GM12878 (cell line): ENCODE measurements around the gene CCDC88C. TPM values are rescaled to one million over a fixed set of nuclear protein-coding genes. Genes with fewer than 3 reads are reported as not detected.
A peak's percentile ranks its signal among the peaks of the same experiment; 100 is the strongest.

Source experiments
- BACH1 ChIP-seq: fragments of 450-650 bp; IDR thresholded peaks from 2 replicates; pipeline ENCODE4 v1.6.1; 2017; ENCODE audit warnings: mild to moderate bottlenecking, borderline replicate concordance
- BCL11A ChIP-seq: IDR thresholded peaks from 2 replicates; pipeline ENCODE4 v1.6.1; 2011; ENCODE audit warnings: low read depth, low read length
- E4F1 ChIP-seq: fragments of 450-650 bp; IDR thresholded peaks from 2 replicates; pipeline ENCODE4 v1.6.1; 2018; ENCODE audit warnings: borderline replicate concordance, mild to moderate bottlenecking; ENCODE audit not compliant: partially characterized antibody
- EZH2 ChIP-seq: IDR thresholded peaks from 2 replicates; pipeline ENCODE4 v1.6.1; 2012; ENCODE audit warnings: low read depth, mild to moderate bottlenecking, control low read depth, inconsistent platforms, low read length, borderline replicate concordance; ENCODE audit not compliant: control insufficient read depth
- GABPA ChIP-seq: IDR thresholded peaks from 2 replicates; pipeline ENCODE4 v1.6.1; 2014; ENCODE audit warnings: antibody characterized with exemption, low read depth, mild to moderate bottlenecking, inconsistent platforms
- LARP7 ChIP-seq: fragments of 450-650 bp; IDR thresholded peaks from 2 replicates; pipeline ENCODE4 v1.6.1; 2017; ENCODE audit warnings: mild to moderate bottlenecking
- MTA2 ChIP-seq: fragments of 450-650 bp; IDR thresholded peaks from 2 replicates; pipeline ENCODE4 v1.6.1; 2016; ENCODE audit warnings: low read depth, mild to moderate bottlenecking, moderate library complexity
- NR2F1 ChIP-seq: fragments of 450-650 bp; conservative IDR thresholded peaks from 2 replicates; pipeline ENCODE4 v1.6.1; 2017; ENCODE audit warnings: mild to moderate bottlenecking
- NRF1 ChIP-seq: conservative IDR thresholded peaks from 2 replicates; pipeline ENCODE4 v1.6.1; 2011; ENCODE audit warnings: mild to moderate bottlenecking, low read depth, low read length, improper control_type of control experiment
- PAX8 ChIP-seq: fragments of 450-650 bp; IDR thresholded peaks from 2 replicates; pipeline ENCODE4 v1.6.1; 2017; ENCODE audit warnings: mild to moderate bottlenecking, moderate library complexity
- POU2F2 ChIP-seq: IDR thresholded peaks from 3 replicates; pipeline ENCODE4 v1.6.1; 2011; ENCODE audit warnings: low read depth, mild to moderate bottlenecking, low read length, borderline replicate concordance
- RB1 ChIP-seq: fragments of 450-650 bp; formaldehyde crosslinking; IDR thresholded peaks from 2 replicates; pipeline ENCODE4 v1.6.1; 2017; ENCODE audit warnings: mild to moderate bottlenecking, borderline replicate concordance
- RELA ChIP-seq: fragments of 450-650 bp; IDR thresholded peaks from 2 replicates; pipeline ENCODE4 v1.8.0; 2014; ENCODE audit warnings: borderline replicate concordance; ENCODE audit not compliant: partially characterized antibody
- SP1 ChIP-seq: IDR thresholded peaks from one replicate; pipeline ENCODE4 v1.6.1; 2011; ENCODE audit warnings: low read depth, low read length
- SUPT20H ChIP-seq: IDR thresholded peaks from 2 replicates; pipeline ENCODE4 v1.6.1; 2011; ENCODE audit warnings: low read depth, mild to moderate bottlenecking, low read length, moderate library complexity, borderline replicate concordance; ENCODE audit not compliant: control insufficient read depth
- ZNF622 ChIP-seq: fragments of 450-650 bp; IDR thresholded peaks from 2 replicates; pipeline ENCODE4 v1.6.1; 2017; ENCODE audit warnings: mild to moderate bottlenecking, inconsistent platforms
- ZZZ3 ChIP-seq: IDR thresholded peaks from 2 replicates; pipeline ENCODE4 v1.6.1; 2011; ENCODE audit warnings: low read depth; ENCODE audit not compliant: control insufficient read depth, insufficient read length
- polyA plus RNA-seq, 11 experiments: library from polyadenylated mRNA; depleted of rRNA in 4 of 11; unstranded in 6 of 11; stranded (reverse) in 5 of 11; fragments of >200 nt; fragmentation: Nextera tagmentation in 4 of 11; fragmentation: Illumina TruSeq in 1 of 11; extraction: Ambion mirVana in 4 of 11; extraction: Trizol in 1 of 11; gene quantifications; 1 replicate in 1 of 11; 2 replicates in 10 of 11; pipeline versions ENCODE4 v1.2.1 to v1.2.3, GENCODE V29; 2011 to 2016; ENCODE audit warnings: inconsistent platforms in 2 of 11, missing spikeins in 2 of 11, low read depth in 1 of 11
- total RNA-seq, 4 experiments: library from RNA; depleted of rRNA in 3 of 4; stranded (reverse); fragments of >200 nt in 3 of 4; fragmentation: Illumina TruSeq in 1 of 4; extraction: Trizol in 1 of 4; gene quantifications; 2 replicates each; pipeline versions ENCODE4 v1.2.1 to v1.2.3, GENCODE V29; 2013 to 2021
- TF ChIP-seq, protein P1 (sequence below): IDR thresholded peaks from 2 replicates; pipeline ENCODE4 v1.6.1; 2012; ENCODE audit warnings: improper control_type of control experiment, low read depth, low read length; ENCODE audit not compliant: insufficient replicate concordance
- TF ChIP-seq, protein P2 (sequence below): fragments of 450-650 bp; IDR thresholded peaks from 2 replicates; pipeline ENCODE4 v1.6.1; 2017; ENCODE audit warnings: borderline replicate concordance
- TF ChIP-seq, protein P3 (sequence below): fragments of 450-650 bp; IDR thresholded peaks from 2 replicates; pipeline ENCODE4 v1.6.1; 2016; ENCODE audit warnings: mild to moderate bottlenecking

Gene CCDC88C
- total and polyA plus RNA-seq, 10 of the 15 experiments (the other 5 are each of a cell fraction or from before 2014, with no cell fraction given): 4.0 to 79.6 (median 36.6) TPM

DNA sequence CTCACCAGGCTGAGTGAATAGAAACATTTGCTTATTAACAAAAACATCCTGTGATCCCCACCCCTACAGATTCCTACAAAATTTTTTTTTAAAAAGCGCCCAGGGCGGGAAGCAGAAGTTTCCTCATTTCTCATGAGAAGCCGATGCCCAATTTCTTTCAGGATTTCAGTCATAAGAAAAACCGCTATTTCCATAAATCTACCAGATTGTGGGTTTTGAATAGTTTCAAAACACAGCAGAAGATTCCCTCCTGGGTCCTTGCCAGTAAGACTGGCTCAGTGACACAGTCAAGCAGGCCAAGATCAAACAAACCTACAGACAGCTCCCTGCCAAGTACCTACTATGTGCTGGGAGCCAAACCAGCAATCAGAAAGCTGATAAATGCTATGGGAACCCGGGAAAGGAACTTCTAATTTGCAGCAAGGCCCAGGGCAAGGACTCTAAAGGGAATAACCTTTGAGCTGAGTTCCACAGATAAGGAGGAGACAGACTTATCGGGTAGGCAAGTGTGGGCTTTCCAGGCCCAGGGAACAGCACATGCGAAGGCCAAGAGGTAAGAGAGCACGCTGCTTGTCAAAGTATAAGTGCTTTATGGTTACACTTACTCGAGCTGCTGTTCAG lies 68.7 kb downstream of the CCDC88C start (continued):
- TF ChIP-seq ZNF622 (no peak), RELA (no peak), LARP7 (no peak), SUPT20H (no peak), BACH1 (no peak), SP1 (no peak), PAX8 (no peak), POU2F2 (peak; percentile 42; the same call in 1 of the 3 replicates), E4F1 (no peak), ZZZ3 (no peak), RB1 (no peak; the same call in 1 of the 2 replicates), EZH2 (no peak), BCL11A (no peak), NRF1 (no peak), GABPA (0 out of 2 replicates have a peak, but pooled peaks have one; percentile 9), MTA2 (no peak; the same call in 1 of the 2 replicates), NR2F1 (no peak; the same call in 1 of the 2 replicates)
- TF ChIP-seq, protein P1, sequence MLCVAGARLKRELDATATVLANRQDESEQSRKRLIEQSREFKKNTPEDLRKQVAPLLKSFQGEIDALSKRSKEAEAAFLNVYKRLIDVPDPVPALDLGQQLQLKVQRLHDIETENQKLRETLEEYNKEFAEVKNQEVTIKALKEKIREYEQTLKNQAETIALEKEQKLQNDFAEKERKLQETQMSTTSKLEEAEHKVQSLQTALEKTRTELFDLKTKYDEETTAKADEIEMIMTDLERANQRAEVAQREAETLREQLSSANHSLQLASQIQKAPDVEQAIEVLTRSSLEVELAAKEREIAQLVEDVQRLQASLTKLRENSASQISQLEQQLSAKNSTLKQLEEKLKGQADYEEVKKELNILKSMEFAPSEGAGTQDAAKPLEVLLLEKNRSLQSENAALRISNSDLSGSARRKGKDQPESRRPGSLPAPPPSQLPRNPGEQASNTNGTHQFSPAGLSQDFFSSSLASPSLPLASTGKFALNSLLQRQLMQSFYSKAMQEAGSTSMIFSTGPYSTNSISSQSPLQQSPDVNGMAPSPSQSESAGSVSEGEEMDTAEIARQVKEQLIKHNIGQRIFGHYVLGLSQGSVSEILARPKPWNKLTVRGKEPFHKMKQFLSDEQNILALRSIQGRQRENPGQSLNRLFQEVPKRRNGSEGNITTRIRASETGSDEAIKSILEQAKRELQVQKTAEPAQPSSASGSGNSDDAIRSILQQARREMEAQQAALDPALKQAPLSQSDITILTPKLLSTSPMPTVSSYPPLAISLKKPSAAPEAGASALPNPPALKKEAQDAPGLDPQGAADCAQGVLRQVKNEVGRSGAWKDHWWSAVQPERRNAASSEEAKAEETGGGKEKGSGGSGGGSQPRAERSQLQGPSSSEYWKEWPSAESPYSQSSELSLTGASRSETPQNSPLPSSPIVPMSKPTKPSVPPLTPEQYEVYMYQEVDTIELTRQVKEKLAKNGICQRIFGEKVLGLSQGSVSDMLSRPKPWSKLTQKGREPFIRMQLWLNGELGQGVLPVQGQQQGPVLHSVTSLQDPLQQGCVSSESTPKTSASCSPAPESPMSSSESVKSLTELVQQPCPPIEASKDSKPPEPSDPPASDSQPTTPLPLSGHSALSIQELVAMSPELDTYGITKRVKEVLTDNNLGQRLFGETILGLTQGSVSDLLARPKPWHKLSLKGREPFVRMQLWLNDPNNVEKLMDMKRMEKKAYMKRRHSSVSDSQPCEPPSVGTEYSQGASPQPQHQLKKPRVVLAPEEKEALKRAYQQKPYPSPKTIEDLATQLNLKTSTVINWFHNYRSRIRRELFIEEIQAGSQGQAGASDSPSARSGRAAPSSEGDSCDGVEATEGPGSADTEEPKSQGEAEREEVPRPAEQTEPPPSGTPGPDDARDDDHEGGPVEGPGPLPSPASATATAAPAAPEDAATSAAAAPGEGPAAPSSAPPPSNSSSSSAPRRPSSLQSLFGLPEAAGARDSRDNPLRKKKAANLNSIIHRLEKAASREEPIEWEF: peak; percentile 43
- TF ChIP-seq, protein P2, sequence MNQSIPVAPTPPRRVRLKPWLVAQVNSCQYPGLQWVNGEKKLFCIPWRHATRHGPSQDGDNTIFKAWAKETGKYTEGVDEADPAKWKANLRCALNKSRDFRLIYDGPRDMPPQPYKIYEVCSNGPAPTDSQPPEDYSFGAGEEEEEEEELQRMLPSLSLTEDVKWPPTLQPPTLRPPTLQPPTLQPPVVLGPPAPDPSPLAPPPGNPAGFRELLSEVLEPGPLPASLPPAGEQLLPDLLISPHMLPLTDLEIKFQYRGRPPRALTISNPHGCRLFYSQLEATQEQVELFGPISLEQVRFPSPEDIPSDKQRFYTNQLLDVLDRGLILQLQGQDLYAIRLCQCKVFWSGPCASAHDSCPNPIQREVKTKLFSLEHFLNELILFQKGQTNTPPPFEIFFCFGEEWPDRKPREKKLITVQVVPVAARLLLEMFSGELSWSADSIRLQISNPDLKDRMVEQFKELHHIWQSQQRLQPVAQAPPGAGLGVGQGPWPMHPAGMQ: no peak
- TF ChIP-seq, protein P3, sequence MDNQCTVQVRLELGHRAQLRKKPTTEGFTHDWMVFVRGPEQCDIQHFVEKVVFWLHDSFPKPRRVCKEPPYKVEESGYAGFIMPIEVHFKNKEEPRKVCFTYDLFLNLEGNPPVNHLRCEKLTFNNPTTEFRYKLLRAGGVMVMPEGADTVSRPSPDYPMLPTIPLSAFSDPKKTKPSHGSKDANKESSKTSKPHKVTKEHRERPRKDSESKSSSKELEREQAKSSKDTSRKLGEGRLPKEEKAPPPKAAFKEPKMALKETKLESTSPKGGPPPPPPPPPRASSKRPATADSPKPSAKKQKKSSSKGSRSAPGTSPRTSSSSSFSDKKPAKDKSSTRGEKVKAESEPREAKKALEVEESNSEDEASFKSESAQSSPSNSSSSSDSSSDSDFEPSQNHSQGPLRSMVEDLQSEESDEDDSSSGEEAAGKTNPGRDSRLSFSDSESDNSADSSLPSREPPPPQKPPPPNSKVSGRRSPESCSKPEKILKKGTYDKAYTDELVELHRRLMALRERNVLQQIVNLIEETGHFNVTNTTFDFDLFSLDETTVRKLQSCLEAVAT: no peak
